Smooth muscle cell (in vitro differentiated cells): ENCODE data around the gene CNBD2. TPM values are rescaled to one million over a fixed set of nuclear protein-coding genes. Genes with fewer than 3 reads are reported as not detected.

ENCODE experiments used
- DNase-seq: peaks from one replicate; lab custom pipeline; 2025; ENCODE audit not compliant: unreplicated experiment; lab: John Stamatoyannopoulos, UW
- H2AFZ ChIP-seq: fragments of 200-600 bp; sonication (generic); 2 replicates; pipeline ENCODE4 v1.6.0; 2016; ENCODE audit warnings: antibody characterized with exemption, low read depth, mild to moderate bottlenecking
- H3F3A ChIP-seq: fragments of 200-600 bp; sonication (generic); 2 replicates; pipeline ENCODE4 v1.6.0; 2017; ENCODE audit warnings: antibody characterized with exemption, low read depth
- H3K27ac ChIP-seq: fragments of 200-600 bp; sonication (generic); 2 replicates; pipeline ENCODE4 v1.5.1; 2016; ENCODE audit warnings: low read depth, mild to moderate bottlenecking
- H3K27me3 ChIP-seq: fragments of 200-600 bp; sonication (generic); 2 replicates; pipeline ENCODE4 v1.6.1; 2016; ENCODE audit warnings: low read depth, mild to moderate bottlenecking
- H3K36me3 ChIP-seq: fragments of 200-600 bp; sonication (generic); 2 replicates; pipeline ENCODE4 v1.5.1; 2016; ENCODE audit warnings: low read depth
- H3K4me1 ChIP-seq: fragments of 200-600 bp; sonication (generic); 2 replicates; pipeline ENCODE4 v1.5.1; 2016; ENCODE audit warnings: low read depth
- H3K4me2 ChIP-seq: fragments of 200-600 bp; sonication (generic); 2 replicates; pipeline ENCODE4 v1.6.0; 2016; ENCODE audit warnings: mild to moderate bottlenecking
- H3K4me3 ChIP-seq: fragments of 200-600 bp; sonication (generic); 2 replicates; pipeline ENCODE4 v1.5.1; 2016; ENCODE audit warnings: mild to moderate bottlenecking
- H3K79me2 ChIP-seq: fragments of 200-600 bp; sonication (generic); 2 replicates; pipeline ENCODE4 v1.6.0; 2016; ENCODE audit warnings: low read depth, mild to moderate bottlenecking
- H3K9ac ChIP-seq: fragments of 200-600 bp; sonication (generic); 2 replicates; pipeline ENCODE4 v1.6.0; 2016; ENCODE audit warnings: low read depth
- H3K9me3 ChIP-seq: fragments of 200-600 bp; sonication (generic); replicated peaks from 2 replicates; pipeline ENCODE4 v1.5.1; 2016; ENCODE audit warnings: low read depth
- H4K20me1 ChIP-seq: fragments of 200-600 bp; sonication (generic); 2 replicates; pipeline ENCODE4 v1.6.0; 2016; ENCODE audit warnings: low read depth
- WGBS: methylation state at CpG from one replicate; pipeline ENCODE4 v1.1.7; 2016; ENCODE audit warnings: low lambda C conversion rate; 5-methylcytosine and 5-hydroxymethylcytosine counted together
- polyA plus RNA-seq: library from polyadenylated mRNA; unstranded; fragments of >200 nt; fragmentation: Nextera tagmentation; extraction: Ambion mirVana; gene quantifications from 2 replicates; pipeline ENCODE4 v1.2.1, GENCODE V29; 2016
- total RNA-seq: library from RNA; depleted of rRNA; stranded (reverse); fragments of >200 nt; gene quantifications from 2 replicates; pipeline ENCODE4 v1.2.3, GENCODE V29; 2014
- TF ChIP-seq, protein P1 (sequence below): fragments of 200-600 bp; sonication (generic); IDR thresholded peaks from 2 replicates; pipeline ENCODE4 v1.5.1; 2017; ENCODE audit warnings: borderline replicate concordance, mild to moderate bottlenecking, antibody characterized with exemption; ENCODE audit not compliant: insufficient read depth, poor library complexity, severe bottlenecking

The CNBD2 gene
- total and polyA plus RNA-seq, 2 experiments from 2014 or later: 2.8 to 10.2 TPM

DNA sequence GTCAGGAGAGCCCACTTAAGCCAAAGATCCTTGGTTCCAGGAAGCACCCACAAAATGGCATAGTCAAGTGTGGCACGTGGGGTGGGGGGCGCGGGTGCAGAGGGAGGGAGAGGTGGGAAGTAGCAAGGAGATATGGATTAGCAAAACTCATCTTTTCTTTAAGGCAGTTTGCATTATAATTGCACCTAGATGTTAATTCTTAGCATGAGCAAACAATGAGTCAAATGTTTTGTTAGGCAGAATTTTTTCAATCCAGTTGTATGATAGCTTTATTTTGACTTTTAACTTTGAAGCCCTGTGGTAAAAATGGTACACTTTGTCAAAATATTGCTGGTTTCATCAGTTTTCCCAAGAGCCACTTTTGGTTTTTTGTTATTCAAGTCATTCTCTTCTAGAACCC is 29.1 kb upstream of the CNBD2 start:
- Histone ChIP-seq H3K79me2 (no peaks in the 10 kb centered on the region), H3K9me3 (no peaks in the 10 kb centered on the region), H3K36me3 (no peaks in the 10 kb centered on the region), H3K4me1 (no peaks in the 10 kb centered on the region), H3K27ac (no peak overlapping the region), H2AFZ (no peak overlapping the region), H3K9ac (no peak overlapping the region), H4K20me1 (peaks cover 6% of the 10 kb centered on the region), H3F3A (no peaks in the 10 kb centered on the region), H3K4me2 (no peak overlapping the region), H3K4me3 (no peak overlapping the region), H3K27me3 (no peaks in the 10 kb centered on the region)
- no peak for DNase-seq
- TF ChIP-seq, protein P1, sequence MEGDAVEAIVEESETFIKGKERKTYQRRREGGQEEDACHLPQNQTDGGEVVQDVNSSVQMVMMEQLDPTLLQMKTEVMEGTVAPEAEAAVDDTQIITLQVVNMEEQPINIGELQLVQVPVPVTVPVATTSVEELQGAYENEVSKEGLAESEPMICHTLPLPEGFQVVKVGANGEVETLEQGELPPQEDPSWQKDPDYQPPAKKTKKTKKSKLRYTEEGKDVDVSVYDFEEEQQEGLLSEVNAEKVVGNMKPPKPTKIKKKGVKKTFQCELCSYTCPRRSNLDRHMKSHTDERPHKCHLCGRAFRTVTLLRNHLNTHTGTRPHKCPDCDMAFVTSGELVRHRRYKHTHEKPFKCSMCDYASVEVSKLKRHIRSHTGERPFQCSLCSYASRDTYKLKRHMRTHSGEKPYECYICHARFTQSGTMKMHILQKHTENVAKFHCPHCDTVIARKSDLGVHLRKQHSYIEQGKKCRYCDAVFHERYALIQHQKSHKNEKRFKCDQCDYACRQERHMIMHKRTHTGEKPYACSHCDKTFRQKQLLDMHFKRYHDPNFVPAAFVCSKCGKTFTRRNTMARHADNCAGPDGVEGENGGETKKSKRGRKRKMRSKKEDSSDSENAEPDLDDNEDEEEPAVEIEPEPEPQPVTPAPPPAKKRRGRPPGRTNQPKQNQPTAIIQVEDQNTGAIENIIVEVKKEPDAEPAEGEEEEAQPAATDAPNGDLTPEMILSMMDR: no peak
- 100% methylated on average over 3 of the region's 3 CpGs for WGBS

DNA sequence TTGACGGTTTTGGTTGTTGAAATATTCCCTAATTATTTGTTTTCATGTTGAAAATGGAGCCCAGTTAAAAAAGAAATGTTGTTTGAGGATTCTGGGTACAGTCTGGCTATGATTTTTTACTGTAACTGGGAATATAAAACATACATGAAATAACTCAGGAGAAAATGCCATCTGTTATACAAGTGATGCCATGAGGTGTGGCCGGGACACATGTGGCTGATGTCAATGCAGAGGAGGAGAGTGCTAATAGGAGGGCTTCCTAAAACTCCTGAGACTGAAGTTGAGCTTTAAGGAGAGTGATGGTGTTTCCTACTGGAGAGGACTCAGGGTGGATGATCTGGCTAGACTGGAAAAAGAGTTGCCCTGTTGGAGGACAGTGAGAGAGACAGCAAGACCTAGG is 26.8 kb upstream of the CNBD2 start:
- TF ChIP-seq, protein P1: no peak
- H3K9me3 ChIP-seq: no peaks in the 10 kb centered on the region

DNA sequence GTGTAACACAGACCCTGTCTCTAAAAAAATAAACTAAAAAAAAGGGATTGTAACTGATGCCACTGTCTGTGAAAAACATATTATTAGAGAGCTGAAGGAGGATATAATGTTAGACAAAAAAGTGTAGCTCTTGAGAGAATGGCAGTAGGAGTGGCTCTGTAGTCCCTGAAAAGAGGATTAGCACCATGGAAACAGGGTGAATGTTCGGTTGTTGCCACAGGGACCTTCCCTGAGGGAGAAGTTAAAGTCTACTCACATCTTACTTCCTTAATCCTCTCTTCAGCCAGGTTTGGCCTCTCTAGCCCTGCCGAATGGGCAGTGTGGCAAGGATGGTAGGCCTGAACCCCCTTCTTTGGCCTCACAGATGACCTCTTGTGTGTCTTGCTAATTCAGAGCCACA is 26.1 kb upstream of the CNBD2 start:
- no peak overlapping the region for H2AFZ ChIP-seq
- no peak overlapping the region for H3K4me3 ChIP-seq
- TF ChIP-seq, protein P1: no peak
- H3K9me3 ChIP-seq: no peaks in the 10 kb centered on the region
- DNase-seq: no peak
- no peaks in the 10 kb centered on the region for H4K20me1 ChIP-seq
- no peaks in the 10 kb centered on the region for H3K36me3 ChIP-seq
- H3K27me3 ChIP-seq: no peaks in the 10 kb centered on the region
- no peaks in the 10 kb centered on the region for H3F3A ChIP-seq
- no peak overlapping the region for H3K27ac ChIP-seq
- WGBS: 95% methylated on average over 2 of the region's 2 CpGs
- no peak overlapping the region for H3K9ac ChIP-seq
- H3K79me2 ChIP-seq: no peaks in the 10 kb centered on the region
- H3K4me1 ChIP-seq: no peaks in the 10 kb centered on the region
- H3K4me2 ChIP-seq: no peak overlapping the region

More for the DNA sequence above, 26.8 kb upstream of the CNBD2 start:
- H4K20me1 ChIP-seq: no peaks in the 10 kb centered on the region
- no peak overlapping the region for H3K27ac ChIP-seq
- H3K4me1 ChIP-seq: no peaks in the 10 kb centered on the region
- H3K4me2 ChIP-seq: no peak overlapping the region
- H3K9ac ChIP-seq: no peak overlapping the region
- no peaks in the 10 kb centered on the region for H3F3A ChIP-seq
- no peak overlapping the region for H3K4me3 ChIP-seq
- 98% methylated on average over 2 of the region's 2 CpGs for WGBS
- no peaks in the 10 kb centered on the region for H3K79me2 ChIP-seq
- H2AFZ ChIP-seq: no peak overlapping the region
- no peak for DNase-seq
- H3K36me3 ChIP-seq: no peaks in the 10 kb centered on the region
- H3K27me3 ChIP-seq: no peaks in the 10 kb centered on the region

DNA sequence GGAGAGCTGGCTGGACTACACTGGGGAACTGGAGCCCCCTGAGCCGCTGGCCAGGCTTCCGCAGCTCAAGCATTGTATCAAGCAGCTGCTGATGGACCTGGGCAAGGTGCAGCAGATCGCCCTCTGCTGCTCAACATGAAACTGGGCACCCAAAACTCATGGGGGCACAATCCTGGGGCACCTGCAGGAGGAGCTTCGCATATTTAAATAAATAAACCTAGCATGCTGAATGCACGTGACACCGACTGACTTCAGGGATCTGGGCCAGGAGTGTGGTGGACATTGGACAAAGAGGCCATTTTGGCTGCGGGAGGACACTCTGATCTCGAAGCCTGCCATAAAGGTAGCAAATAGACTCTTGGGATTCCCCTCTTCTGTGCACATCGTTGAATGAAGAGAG is 20.9 kb upstream of the CNBD2 start:
- H3K27me3 ChIP-seq: no peaks in the 10 kb centered on the region
- no peak for DNase-seq
- H3K27ac ChIP-seq: no peak overlapping the region
- peaks cover 7% of the 10 kb centered on the region for H4K20me1 ChIP-seq
- peaks cover 2% of the 10 kb centered on the region for H3K4me1 ChIP-seq
- peaks cover 9% of the 10 kb centered on the region for H3K79me2 ChIP-seq
- H3F3A ChIP-seq: peaks cover 6% of the 10 kb centered on the region
- no peak overlapping the region for H2AFZ ChIP-seq
- TF ChIP-seq, protein P1: peak; percentile 24
- no peaks in the 10 kb centered on the region for H3K36me3 ChIP-seq
- 86% methylated on average over 9 of the region's 9 CpGs for WGBS
- no peak overlapping the region for H3K4me2 ChIP-seq
- no peak overlapping the region for H3K9ac ChIP-seq
- no peak overlapping the region for H3K4me3 ChIP-seq
- H3K9me3 ChIP-seq: no peaks in the 10 kb centered on the region
